ENCODE measurements around the gene GRIFIN.

The GRIFIN gene

DNA sequence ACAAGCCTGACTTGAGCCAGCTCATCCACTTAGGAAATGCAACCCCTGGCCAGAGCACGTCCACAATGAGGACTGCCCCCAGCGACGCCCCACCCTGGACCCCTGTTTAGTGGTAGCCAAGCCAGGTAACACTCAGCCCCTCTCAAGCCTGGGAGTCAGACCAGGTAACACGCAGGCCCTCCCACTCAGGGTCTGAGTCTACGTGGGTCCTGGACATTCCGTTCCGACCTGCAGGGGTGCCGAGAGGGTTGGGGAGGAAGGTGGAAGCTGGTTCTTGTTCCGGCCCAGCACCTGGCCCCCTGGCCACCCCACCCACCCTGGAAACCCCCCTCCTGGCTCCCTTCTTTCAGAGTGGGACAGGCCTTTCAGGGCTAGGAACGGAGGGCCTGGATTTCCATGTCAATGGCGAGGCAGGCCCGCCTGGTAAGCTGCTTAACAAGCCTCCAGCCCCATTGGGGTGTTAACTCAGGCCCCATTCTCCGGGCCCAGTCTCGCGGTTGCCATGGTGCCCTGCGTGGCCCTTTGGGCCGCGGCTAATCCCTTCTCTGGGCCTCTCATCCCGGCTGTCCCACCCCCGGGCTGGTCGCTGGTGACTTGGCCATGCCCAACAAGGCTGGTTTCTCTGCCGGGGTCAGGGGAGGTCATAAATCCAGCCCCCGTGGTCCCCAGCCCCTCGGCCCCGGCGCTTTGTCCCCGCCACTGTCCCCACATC lies 23.7 kb upstream of the GRIFIN start:
- Histone ChIP-seq H3K27me3 (ENCODE audit: control insufficient read depth, low read length) (peaks cover 35% of the 10 kb centered on the region), H3K9me2 (replicated peaks; ENCODE audit: control insufficient read depth, low read length) (no peaks in the 10 kb centered on the region), H3K9me3 (ENCODE audit: control insufficient read depth, insufficient read depth, low read length) (no peaks in the 10 kb centered on the region), H4K20me1 (ENCODE audit: control insufficient read depth, insufficient read depth, low read depth, low read length) (no peaks in the 10 kb centered on the region), H3K27ac (ENCODE audit: low read depth, low read length) (no peak overlapping the region), H3F3A (ENCODE audit: control insufficient read depth, insufficient read depth) (no peaks in the 10 kb centered on the region), H3K4me1 (ENCODE audit: control insufficient read depth, low read length) (no peaks in the 10 kb centered on the region), H3K79me2 (ENCODE audit: control insufficient read depth, low read length) (no peaks in the 10 kb centered on the region), H3K4me3 (ENCODE audit: low read length) (no peak overlapping the region), H3K4me2 (ENCODE audit: low read length) (no peak overlapping the region), H3K36me3 (ENCODE audit: control insufficient read depth, low read length) (no peaks in the 10 kb centered on the region)
- TF ChIP-seq, protein P1, sequence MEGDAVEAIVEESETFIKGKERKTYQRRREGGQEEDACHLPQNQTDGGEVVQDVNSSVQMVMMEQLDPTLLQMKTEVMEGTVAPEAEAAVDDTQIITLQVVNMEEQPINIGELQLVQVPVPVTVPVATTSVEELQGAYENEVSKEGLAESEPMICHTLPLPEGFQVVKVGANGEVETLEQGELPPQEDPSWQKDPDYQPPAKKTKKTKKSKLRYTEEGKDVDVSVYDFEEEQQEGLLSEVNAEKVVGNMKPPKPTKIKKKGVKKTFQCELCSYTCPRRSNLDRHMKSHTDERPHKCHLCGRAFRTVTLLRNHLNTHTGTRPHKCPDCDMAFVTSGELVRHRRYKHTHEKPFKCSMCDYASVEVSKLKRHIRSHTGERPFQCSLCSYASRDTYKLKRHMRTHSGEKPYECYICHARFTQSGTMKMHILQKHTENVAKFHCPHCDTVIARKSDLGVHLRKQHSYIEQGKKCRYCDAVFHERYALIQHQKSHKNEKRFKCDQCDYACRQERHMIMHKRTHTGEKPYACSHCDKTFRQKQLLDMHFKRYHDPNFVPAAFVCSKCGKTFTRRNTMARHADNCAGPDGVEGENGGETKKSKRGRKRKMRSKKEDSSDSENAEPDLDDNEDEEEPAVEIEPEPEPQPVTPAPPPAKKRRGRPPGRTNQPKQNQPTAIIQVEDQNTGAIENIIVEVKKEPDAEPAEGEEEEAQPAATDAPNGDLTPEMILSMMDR (IDR thresholded peaks at IDR 0.05; ENCODE audit: low read depth, low read length, poor library complexity, severe bottlenecking): no peak
- no peak for TF ChIP-seq EZH2phosphoT487 (IDR thresholded peaks at IDR 0.05; ENCODE audit: borderline replicate concordance, low read length)

DNA sequence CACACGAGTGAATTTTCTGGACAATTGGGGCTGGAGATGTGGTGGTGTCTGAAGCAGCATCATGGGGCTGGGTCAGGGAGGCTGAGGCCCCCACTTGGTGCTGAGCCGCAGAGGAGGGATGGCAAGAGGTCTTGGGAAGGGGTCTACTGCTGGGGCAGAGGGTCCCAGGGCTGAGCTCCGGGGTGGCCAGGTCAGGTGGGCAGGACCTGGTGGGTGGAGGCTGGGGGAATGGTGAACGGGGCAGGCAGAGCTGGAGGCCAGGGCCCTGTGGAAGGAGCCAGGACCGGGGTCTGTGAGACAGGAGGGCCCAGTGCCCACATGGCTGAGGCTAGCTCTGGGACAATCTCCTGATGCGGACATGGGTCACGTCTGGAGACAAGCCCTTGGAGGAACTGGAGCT lies 23.0 kb upstream of the GRIFIN start:
- peaks cover 38% of the 10 kb centered on the region for H3K27me3 ChIP-seq (ENCODE audit: control insufficient read depth, low read length)
- no peaks in the 10 kb centered on the region for H3K36me3 ChIP-seq (ENCODE audit: control insufficient read depth, low read length)
- H3K4me1 ChIP-seq (ENCODE audit: control insufficient read depth, low read length): no peaks in the 10 kb centered on the region
- H3K9me2 ChIP-seq (replicated peaks; ENCODE audit: control insufficient read depth, low read length): no peaks in the 10 kb centered on the region
- H3K9me3 ChIP-seq (ENCODE audit: control insufficient read depth, insufficient read depth, low read length): no peaks in the 10 kb centered on the region
- no peak overlapping the region for H3K4me2 ChIP-seq (ENCODE audit: low read length)
- no peaks in the 10 kb centered on the region for H3F3A ChIP-seq (ENCODE audit: control insufficient read depth, insufficient read depth)
- H3K79me2 ChIP-seq (ENCODE audit: control insufficient read depth, low read length): no peaks in the 10 kb centered on the region
- H3K27ac ChIP-seq (ENCODE audit: low read depth, low read length): no peak overlapping the region
- no peak overlapping the region for H3K4me3 ChIP-seq (ENCODE audit: low read length)
- no peaks in the 10 kb centered on the region for H4K20me1 ChIP-seq (ENCODE audit: control insufficient read depth, insufficient read depth, low read depth, low read length)
- TF ChIP-seq EZH2phosphoT487 (IDR thresholded peaks at IDR 0.05; ENCODE audit: borderline replicate concordance, low read length): no peak
- TF ChIP-seq, protein P1 (IDR thresholded peaks at IDR 0.05; ENCODE audit: low read depth, low read length, poor library complexity, severe bottlenecking): no peak

DNA sequence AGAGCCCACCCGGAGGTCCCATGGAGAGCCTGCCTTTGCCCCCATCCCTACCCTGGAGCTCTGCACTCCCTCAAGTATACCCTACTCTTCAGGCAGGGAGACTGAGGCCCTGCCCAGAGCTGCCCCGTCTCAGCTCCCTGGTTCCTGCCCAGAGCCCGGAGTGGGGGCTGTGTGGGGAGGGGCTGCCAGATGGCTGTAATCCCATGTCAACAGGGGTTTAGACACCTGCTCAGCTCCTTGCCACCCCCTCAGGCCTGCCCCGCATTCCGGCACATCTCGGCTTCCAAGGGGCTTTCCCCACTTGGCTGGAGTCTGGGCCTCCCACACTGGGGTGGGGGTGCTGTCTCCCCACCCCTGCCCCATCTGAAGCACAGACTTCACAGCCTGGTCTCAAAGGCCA lies 22.5 kb upstream of the GRIFIN start:
- Histone ChIP-seq H4K20me1 (ENCODE audit: control insufficient read depth, insufficient read depth, low read depth, low read length) (no peaks in the 10 kb centered on the region), H3K79me2 (ENCODE audit: control insufficient read depth, low read length) (no peaks in the 10 kb centered on the region), H3K27ac (ENCODE audit: low read depth, low read length) (no peak overlapping the region), H3K36me3 (ENCODE audit: control insufficient read depth, low read length) (no peaks in the 10 kb centered on the region), H3K9me3 (ENCODE audit: control insufficient read depth, insufficient read depth, low read length) (no peaks in the 10 kb centered on the region), H3K27me3 (ENCODE audit: control insufficient read depth, low read length) (peaks cover 38% of the 10 kb centered on the region), H3K4me2 (ENCODE audit: low read length) (no peak overlapping the region), H3K4me3 (ENCODE audit: low read length) (no peak overlapping the region), H3K4me1 (ENCODE audit: control insufficient read depth, low read length) (no peaks in the 10 kb centered on the region), H3F3A (ENCODE audit: control insufficient read depth, insufficient read depth) (no peaks in the 10 kb centered on the region), H3K9me2 (replicated peaks; ENCODE audit: control insufficient read depth, low read length) (no peaks in the 10 kb centered on the region)
- TF ChIP-seq, protein P1 (IDR thresholded peaks at IDR 0.05; ENCODE audit: low read depth, low read length, poor library complexity, severe bottlenecking): no peak
